KG1 (cell line): ENCODE measurements around the gene SMARCA4.
"Not testable (repeated sequence)": the region's sequence is repeated elsewhere in the genome, so short reads cannot be mapped to it uniquely, and the experiment has no call there.

Experiments
- DNase-seq: peaks from one replicate; lab custom pipeline; 2025; lab: John Stamatoyannopoulos, UW

The SMARCA4 gene

DNA sequence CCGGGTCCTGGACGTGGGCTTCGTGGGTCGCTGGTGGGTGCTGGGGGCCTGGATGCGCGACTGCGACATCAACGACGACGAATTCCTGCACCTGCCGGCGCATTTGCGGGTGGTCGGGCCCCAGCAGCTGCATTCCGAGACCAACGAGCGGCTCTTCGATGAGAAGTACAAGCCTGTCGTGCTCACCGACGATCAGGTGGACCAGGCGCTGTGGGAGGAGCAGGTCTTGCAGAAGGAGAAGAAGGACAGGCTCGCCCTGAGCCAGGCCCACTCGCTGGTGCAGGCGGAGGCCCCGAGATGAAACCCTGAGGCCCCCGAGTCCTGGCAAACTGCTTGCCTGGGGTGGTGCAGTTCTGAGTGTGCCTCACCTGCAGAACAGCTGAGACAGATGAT, 31.4 kb upstream of the SMARCA4 start:
- DNase-seq: no peak

DNA sequence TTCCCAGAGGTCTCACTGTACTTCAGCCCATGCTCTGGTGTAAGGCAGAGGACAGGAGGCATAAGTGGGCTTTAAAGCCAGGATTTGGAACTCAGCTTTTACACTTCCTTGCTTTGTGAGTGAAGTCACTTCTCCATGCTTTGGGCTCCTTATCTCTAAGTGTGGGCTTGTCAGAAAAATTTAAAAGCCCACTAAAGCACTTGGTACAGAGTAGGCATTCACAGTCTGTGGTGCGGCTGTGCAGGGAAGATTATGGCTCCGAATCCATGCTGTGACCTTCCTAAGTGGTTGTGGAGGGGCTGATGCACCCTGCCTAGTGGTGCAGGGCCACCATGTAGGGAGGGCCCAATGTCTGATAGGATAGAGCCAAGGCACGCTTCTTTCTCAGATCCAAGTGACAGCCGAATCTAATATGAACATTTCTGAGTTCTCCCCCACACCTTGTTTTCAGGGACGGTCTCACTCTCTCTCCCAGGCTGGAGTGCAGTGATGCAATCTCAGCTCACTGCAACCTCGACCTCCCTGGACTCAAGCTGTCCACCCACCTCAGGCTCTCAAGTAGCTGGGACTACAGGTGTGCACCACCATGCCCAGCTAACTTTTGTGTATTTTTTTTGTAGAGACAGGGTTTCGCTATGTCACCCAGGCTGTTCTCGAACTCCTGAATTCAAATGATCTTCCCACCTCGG, 25.3 kb upstream of the SMARCA4 start:
- DNase-seq: no peak

DNA sequence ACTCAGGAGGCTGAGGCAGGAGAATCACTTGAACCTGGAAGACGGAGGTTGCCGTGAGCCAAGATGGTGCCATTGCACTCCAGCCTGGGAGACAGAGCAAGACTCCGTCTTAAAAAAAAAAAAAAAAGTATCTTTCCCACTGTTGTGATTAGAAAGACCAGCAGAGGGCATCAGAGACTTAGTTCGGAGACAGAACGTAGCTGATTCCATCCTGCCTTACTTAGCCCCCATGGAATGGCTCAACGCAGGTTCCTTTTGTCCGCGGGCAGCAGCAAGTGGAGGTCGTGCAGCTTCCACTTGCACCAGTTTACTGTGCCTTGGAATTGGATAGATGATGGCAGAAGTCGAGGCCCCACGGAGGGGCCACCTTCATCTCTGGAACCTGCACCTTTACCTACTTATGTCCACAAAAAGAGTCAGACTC, 24.2 kb upstream of the SMARCA4 start:
- peak; percentile 23 for DNase-seq

GRCh38 chr19:10941649-10942048, 19.2 kb upstream of the SMARCA4 start:
- DNase-seq: not testable (repeated sequence)

GRCh38 chr19:10943412-10943811, 17.4 kb upstream of the SMARCA4 start:
- DNase-seq: not testable (repeated sequence)

- no peak for DNase-seq
Measured at GRCh38 chr19:10945264-10945663, 15.6 kb upstream of the SMARCA4 start.

- no peak for DNase-seq
Measured at GRCh38 chr19:10946958-10947657, 13.7 kb upstream of the SMARCA4 start.

DNA sequence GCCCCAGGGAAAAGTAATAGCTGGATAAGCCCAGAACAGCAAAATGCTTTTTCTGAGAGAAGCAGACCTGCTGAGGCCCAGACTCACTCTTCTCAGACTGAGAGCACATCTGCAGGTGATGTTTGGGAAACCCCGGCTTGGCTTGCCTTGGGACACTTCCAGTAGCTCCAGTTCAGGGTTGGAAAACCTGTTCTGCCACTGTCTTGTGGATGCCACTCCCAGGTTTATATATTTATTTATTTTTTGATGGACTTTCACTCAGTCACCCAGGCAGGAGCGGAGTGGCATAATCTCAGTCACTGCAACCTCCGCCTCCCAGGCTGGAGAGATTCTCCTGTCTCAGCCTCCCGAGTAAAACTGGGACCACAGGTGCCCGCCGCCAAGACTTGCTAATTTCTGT, 8.0 kb upstream of the SMARCA4 start:
- DNase-seq: no peak

DNA sequence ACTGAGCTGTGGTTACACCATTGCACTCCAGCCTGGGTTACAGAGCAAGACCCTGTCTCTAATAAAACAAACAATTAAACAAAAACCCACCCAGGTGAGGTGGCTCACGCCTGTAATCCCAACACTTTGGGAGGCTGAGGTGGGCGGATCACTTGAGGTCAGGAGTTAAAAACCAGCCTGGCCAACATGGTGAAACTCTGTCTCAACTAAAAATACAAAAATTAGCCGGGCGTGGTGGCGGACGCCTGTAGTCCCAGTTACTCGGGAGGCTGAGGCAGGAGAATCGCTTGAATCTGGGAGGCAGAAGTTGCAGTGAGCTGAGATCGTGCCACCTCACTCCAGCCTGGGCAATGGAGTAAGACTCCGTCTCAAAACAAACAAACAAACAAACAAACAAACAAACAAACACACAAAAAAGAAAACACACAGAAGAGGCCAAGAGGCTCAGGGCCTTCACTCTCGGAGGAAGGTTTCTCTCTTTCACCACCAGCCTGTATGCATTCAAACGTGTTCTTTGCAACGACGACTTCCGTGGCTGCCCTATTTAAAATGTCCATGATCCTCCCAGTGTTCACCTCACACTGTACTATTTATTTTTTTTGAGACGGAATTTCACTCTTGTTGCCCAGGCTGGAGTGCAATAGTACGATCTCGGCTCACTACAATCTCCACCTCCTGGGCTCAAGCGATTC, 1.4 kb upstream of the SMARCA4 start:
- DNase-seq: not testable (repeated sequence)

- DNase-seq: no peak
Measured at GRCh38 chr19:10961073-10961860, 437 bp downstream of the SMARCA4 start.

DNA sequence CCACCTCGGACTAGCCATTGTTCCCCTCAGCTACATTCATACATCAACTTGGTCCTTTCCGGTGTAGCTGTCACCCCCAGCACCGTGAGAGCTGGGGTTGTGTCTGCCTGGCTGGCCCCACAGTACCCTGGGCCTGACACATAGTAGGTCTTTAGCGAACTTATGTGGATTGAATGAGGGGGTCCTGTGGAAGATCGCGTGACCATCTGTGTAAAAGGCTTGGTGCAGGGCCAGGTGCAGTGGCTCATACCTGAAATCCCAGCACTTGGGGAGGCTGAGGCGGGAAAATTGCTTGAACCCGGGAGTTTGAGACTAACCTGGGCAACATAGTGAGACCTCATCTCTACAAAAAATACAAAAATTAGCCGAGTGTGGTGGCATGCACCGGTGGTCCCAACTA, 2.0 kb downstream of the SMARCA4 start:
- no peak for DNase-seq

DNA sequence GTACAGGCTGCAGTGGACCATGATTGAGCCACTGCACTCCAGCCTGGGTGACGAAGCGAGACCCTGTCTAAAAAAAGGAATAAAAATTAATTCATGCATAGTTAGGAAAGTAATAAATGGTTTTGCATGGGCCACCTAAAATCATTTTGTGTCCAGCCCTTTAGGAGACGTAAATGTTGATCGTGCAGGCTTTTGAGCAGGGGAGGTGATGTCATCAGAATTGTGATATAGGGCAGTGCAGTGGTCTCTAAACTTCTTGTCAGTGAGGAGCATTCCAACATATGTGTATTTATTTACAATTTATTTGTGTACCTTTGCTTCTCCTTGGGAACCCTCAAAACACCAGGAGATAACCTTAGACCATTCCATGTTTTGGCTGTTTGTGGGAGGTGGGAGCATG, 3.0 kb downstream of the SMARCA4 start:
- no peak for DNase-seq

DNA sequence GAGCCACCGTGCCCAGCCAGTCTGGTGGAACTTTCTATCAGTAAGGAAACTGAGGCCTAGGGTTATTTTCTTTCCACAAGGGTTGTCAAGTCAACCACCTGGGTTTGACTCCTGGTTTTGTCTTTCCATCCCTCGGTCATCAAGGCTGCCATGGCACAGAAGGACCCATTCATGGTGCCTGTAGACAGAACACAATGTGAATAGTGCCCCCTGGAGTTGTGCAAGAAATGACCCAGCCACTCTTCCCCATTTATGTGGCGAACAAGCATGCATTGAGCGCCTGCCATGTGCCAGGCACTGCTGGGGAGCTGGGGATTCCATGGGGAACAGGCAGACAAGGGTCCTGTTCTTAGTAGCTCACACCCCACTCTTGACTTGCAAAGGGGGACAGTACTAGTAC, 4.1 kb downstream of the SMARCA4 start:
- no peak for DNase-seq

- DNase-seq: no peak
Measured at GRCh38 chr19:10965398-10965797, 4.6 kb downstream of the SMARCA4 start.

DNA sequence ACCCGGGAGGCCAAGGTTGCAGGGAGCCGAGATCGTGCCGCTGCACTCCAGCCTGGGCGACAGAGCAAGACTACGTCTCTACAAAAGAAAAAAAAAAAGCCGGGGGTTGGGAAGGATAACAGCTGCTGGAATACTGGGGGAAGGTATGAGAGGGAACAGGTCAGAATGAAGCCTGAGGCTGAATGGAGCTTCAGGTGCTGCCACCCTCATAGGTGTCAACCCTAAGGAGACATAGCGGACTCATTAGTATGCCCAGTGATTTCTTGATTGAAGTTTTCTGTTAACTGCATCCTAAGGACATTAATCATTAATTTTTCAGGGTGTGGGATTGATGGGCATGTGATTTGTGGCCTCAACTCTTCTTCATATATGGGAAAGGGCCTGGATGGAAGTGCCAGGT, 6.0 kb downstream of the SMARCA4 start:
- no peak for DNase-seq

GRCh38 chr19:10968527-10969135, 7.8 kb downstream of the SMARCA4 start:
- DNase-seq: no peak

DNA sequence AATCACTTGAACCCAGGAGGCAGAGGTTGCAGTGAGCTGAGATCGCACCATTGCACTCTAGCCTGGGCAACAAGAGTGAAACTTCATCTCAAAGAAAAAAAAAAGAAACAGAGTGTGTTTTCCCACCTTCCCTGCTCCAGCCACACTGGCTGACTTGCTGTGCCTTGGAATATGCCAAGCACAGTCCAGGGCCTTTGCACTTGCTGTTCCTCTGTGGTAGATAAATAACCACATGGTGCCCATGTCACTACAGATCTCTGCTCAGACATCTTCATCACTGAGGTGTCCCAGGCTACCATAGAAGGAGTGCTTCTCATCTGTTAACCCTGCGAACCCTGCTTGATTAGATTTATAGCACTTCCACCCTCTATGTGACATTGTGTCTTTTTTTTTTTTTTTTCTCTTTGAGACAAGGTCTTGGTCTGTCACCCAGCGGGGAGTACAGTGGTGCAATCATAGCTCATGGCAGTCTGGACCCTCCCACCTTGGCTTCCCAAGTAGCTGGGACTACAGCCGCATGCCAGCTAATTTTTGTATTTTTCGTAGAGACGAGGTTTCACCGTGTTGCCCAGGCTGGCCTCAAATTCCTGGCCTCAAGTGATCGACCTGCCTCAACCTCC, 10.4 kb downstream of the SMARCA4 start:
- no peak for DNase-seq

- no peak for DNase-seq
Measured at GRCh38 chr19:10975374-10976130, 14.7 kb downstream of the SMARCA4 start.

- DNase-seq: no peak
Measured at GRCh38 chr19:10976131-10976892, 15.5 kb downstream of the SMARCA4 start.

GRCh38 chr19:10977742-10978092, 16.9 kb downstream of the SMARCA4 start:
- no peak for DNase-seq
